ENCODE measurements around the gene G6PC2.

GRCh38 chr2:168915441-168916330 is 14.6 kb downstream of the G6PC2 start:
- TF ChIP-seq CTCF (conservative IDR thresholded peaks at IDR 0.05): no peak
- no peak for TF ChIP-seq EZH2 (IDR thresholded peaks at IDR 0.05; ENCODE audit: low read depth)
